ENCODE measurements around the gene KBTBD4.

DNA sequence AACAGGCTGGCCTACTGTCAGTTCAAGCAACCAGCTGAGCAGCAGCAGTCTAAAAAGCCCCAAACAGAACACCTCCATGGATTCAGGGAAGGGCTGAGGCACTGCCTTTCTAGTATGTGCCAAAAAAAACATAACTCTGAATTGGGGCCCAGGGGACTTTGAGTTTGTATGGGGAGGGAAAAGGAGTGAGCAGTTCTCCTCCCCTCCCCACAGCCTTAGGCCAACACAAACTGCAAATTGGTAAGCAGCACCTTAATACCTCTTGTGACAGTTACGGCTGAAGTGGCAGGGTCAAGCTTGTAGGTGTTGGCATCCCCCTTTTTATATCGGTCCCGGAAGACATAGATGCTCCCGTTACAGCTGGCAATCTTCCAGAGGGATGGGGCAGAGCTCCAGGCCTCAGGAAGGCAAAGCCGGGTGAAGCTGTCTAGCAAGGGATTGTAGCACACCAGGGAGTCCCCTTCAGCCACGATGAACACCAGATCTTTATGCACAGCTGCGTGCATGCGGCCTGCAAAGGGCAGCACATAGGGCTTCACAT lies 6.0 kb downstream of the KBTBD4 start:
- TF ChIP-seq POLR2AphosphoS5 (IDR thresholded peaks at IDR 0.05), result no peak
- TF ChIP-seq, protein P1, sequence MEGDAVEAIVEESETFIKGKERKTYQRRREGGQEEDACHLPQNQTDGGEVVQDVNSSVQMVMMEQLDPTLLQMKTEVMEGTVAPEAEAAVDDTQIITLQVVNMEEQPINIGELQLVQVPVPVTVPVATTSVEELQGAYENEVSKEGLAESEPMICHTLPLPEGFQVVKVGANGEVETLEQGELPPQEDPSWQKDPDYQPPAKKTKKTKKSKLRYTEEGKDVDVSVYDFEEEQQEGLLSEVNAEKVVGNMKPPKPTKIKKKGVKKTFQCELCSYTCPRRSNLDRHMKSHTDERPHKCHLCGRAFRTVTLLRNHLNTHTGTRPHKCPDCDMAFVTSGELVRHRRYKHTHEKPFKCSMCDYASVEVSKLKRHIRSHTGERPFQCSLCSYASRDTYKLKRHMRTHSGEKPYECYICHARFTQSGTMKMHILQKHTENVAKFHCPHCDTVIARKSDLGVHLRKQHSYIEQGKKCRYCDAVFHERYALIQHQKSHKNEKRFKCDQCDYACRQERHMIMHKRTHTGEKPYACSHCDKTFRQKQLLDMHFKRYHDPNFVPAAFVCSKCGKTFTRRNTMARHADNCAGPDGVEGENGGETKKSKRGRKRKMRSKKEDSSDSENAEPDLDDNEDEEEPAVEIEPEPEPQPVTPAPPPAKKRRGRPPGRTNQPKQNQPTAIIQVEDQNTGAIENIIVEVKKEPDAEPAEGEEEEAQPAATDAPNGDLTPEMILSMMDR (IDR thresholded peaks at IDR 0.05), result no peak
- TF ChIP-seq POLR2A (IDR thresholded peaks at IDR 0.05), result no peak

All from sigmoid colon (tissue), 4 donors.